GM18861 (cell line): ENCODE results near the gene OTULIN.
A peak's percentile ranks its signal among the peaks of the same experiment; 100 is the strongest.

Experiments
- ATAC-seq: cut with Tn5 transposase; IDR thresholded peaks from one replicate; pipeline ENCODE4 v1.9.1; 2021; ENCODE audit not compliant: unreplicated experiment

The OTULIN gene

GRCh38 chr5:14664270-14665100, at the start of gene OTULIN:
Gene OTULIN (plus strand): TSS chr5:14664718. CDS start chr5:14664826, 108 bp downstream.
- ATAC-seq = peak; percentile 55

GRCh38 chr5:14615365-14615764, 49.2 kb upstream of the OTULIN start:
- ATAC-seq = no peak

GRCh38 chr5:14617441-14617840, 47.1 kb upstream of the OTULIN start:
- ATAC-seq = no peak

- no peak for ATAC-seq
These were observed 37.2 kb upstream of the OTULIN start for GRCh38 chr5:14627270-14627669.

GRCh38 chr5:14628346-14628745, 36.2 kb upstream of the OTULIN start:
- ATAC-seq = no peak

- no peak for ATAC-seq
These were observed 33.8 kb upstream of the OTULIN start for GRCh38 chr5:14630671-14631070.

GRCh38 chr5:14635656-14636055, 28.9 kb upstream of the OTULIN start:
- ATAC-seq = no peak

GRCh38 chr5:14640765-14641164, 23.8 kb upstream of the OTULIN start:
- ATAC-seq = no peak

GRCh38 chr5:14644623-14645237, 19.8 kb upstream of the OTULIN start:
- no peak for ATAC-seq

GRCh38 chr5:14650052-14650451, 14.5 kb upstream of the OTULIN start:
- ATAC-seq = no peak

GRCh38 chr5:14655146-14655741, 9.3 kb upstream of the OTULIN start:
- no peak for ATAC-seq

- no peak for ATAC-seq
These were observed 7.6 kb upstream of the OTULIN start for GRCh38 chr5:14656898-14657297.

GRCh38 chr5:14659821-14660607, 4.5 kb upstream of the OTULIN start:
- ATAC-seq = no peak

GRCh38 chr5:14660833-14661232, 3.7 kb upstream of the OTULIN start:
- ATAC-seq = peak; percentile 10

- no peak for ATAC-seq
These were observed 1.7 kb upstream of the OTULIN start for GRCh38 chr5:14662721-14663260.

- no peak for ATAC-seq
These were observed 716 bp upstream of the OTULIN start for GRCh38 chr5:14663734-14664269.

- no peak for ATAC-seq
These were observed 744 bp downstream of the OTULIN start for GRCh38 chr5:14665101-14665822.

GRCh38 chr5:14665949-14666348, 1.4 kb downstream of the OTULIN start:
- ATAC-seq = peak; percentile 28

- ATAC-seq = no peak
These were observed 1.8 kb downstream of the OTULIN start for GRCh38 chr5:14666357-14666756.

- no peak for ATAC-seq
These were observed 2.8 kb downstream of the OTULIN start for GRCh38 chr5:14667290-14667689.
